Mesenchymal stem cell (in vitro differentiated cells and primary cell): ENCODE data around the gene NAE1.

ENCODE experiments used
- DNase-seq: peaks from one replicate; pipeline ENCODE4 v3.0.0-alpha.2; 2013
- H2AFZ ChIP-seq: one replicate; pipeline ENCODE4 v1.6.1; 2013; ENCODE audit warnings: low read depth, mild to moderate bottlenecking, control low read depth, inconsistent platforms, low read length, moderate library complexity
- H2AK5ac ChIP-seq: 2 replicates; pipeline ENCODE4 v1.6.1; 2013; ENCODE audit warnings: low read length, moderate library complexity, mild to moderate bottlenecking, inconsistent platforms; ENCODE audit not compliant: severe bottlenecking
- H2BK120ac ChIP-seq: one replicate; pipeline ENCODE4 v1.6.1; 2013; ENCODE audit warnings: low read depth, mild to moderate bottlenecking, inconsistent platforms, low read length, moderate library complexity
- H2BK12ac ChIP-seq, 2 experiments: one replicate each; pipeline ENCODE4 v1.6.1; 2013; ENCODE audit warnings: inconsistent platforms in 2 of 2, low read length in 2 of 2, mild to moderate bottlenecking in 2 of 2, moderate library complexity in 2 of 2, control low read depth in 1 of 2
- H2BK15ac ChIP-seq: one replicate; pipeline ENCODE4 v1.6.1; 2013; ENCODE audit warnings: mild to moderate bottlenecking, low read depth, inconsistent platforms; ENCODE audit not compliant: poor library complexity, severe bottlenecking
- H2BK5ac ChIP-seq: 2 replicates; pipeline ENCODE4 v1.6.1; 2013; ENCODE audit warnings: low read depth, mild to moderate bottlenecking, low read length, control low read depth, inconsistent platforms; ENCODE audit not compliant: poor library complexity, severe bottlenecking
- H3K14ac ChIP-seq, 2 experiments: one replicate each; pipeline ENCODE4 v1.6.1; 2013; ENCODE audit warnings: inconsistent platforms in 2 of 2, low read length in 2 of 2, control low read depth in 1 of 2, mild to moderate bottlenecking in 1 of 2, moderate library complexity in 1 of 2
- H3K18ac ChIP-seq, 2 experiments: one replicate each; pipeline ENCODE4 v1.6.1; 2013; ENCODE audit warnings: inconsistent platforms in 2 of 2, low read length in 2 of 2, control low read depth in 1 of 2, low read depth in 1 of 2, mild to moderate bottlenecking in 1 of 2
- H3K23ac ChIP-seq, 2 experiments: one replicate each; pipeline ENCODE4 v1.6.1; 2013; ENCODE audit warnings: inconsistent platforms in 2 of 2, low read length in 2 of 2, mild to moderate bottlenecking in 2 of 2, moderate library complexity in 2 of 2, control low read depth in 1 of 2
- H3K27ac ChIP-seq: 2 replicates; pipeline ENCODE4 v1.5.1; 2013; ENCODE audit warnings: mild to moderate bottlenecking, moderate library complexity, low read length, control low read depth, inconsistent platforms; ENCODE audit not compliant: poor library complexity, severe bottlenecking
- H3K27me3 ChIP-seq, 2 experiments: 2 replicates each; pipeline versions ENCODE4 v1.6.1 to v1.7.0; 2013; ENCODE audit warnings: low read length in 2 of 2, mild to moderate bottlenecking in 2 of 2, moderate library complexity in 2 of 2, control low read depth in 1 of 2, inconsistent platforms in 1 of 2; ENCODE audit not compliant: control insufficient read depth in 1 of 2, insufficient read depth in 1 of 2
- H3K36me3 ChIP-seq, 2 experiments: 2 replicates each; pipeline versions ENCODE4 v1.6.1 to v1.7.0; 2013; ENCODE audit warnings: low read length in 2 of 2, control low read depth in 1 of 2, inconsistent platforms in 1 of 2, low read depth in 1 of 2, mild to moderate bottlenecking in 1 of 2; ENCODE audit not compliant: insufficient read depth in 2 of 2, control insufficient read depth in 1 of 2
- H3K4ac ChIP-seq, 2 experiments: one replicate each; pipeline ENCODE4 v1.6.1; 2013; ENCODE audit warnings: inconsistent platforms in 2 of 2, low read length in 2 of 2, mild to moderate bottlenecking in 2 of 2, moderate library complexity in 2 of 2, control low read depth in 1 of 2, low read depth in 1 of 2
- H3K4me1 ChIP-seq: 2 replicates; pipeline ENCODE4 v1.6.1; 2013; ENCODE audit warnings: low read depth, low read length, control low read depth; ENCODE audit not compliant: control insufficient read depth, insufficient read depth
- H3K4me2 ChIP-seq: 2 replicates; pipeline ENCODE4 v1.6.1; 2013; ENCODE audit warnings: low read length, mild to moderate bottlenecking, inconsistent platforms; ENCODE audit not compliant: poor library complexity, severe bottlenecking
- H3K4me3 ChIP-seq, 2 experiments: 2 replicates each; pipeline versions ENCODE4 v1.5.1 to v1.7.0; 2013; ENCODE audit warnings: low read length in 2 of 2, mild to moderate bottlenecking in 2 of 2, control low read depth in 1 of 2, low read depth in 1 of 2; ENCODE audit not compliant: insufficient read depth in 1 of 2
- H3K79me1 ChIP-seq: replicated peaks from 2 replicates; pipeline ENCODE4 v1.6.1; 2013; ENCODE audit warnings: mild to moderate bottlenecking, control low read depth, low read length, inconsistent platforms; ENCODE audit not compliant: poor library complexity, severe bottlenecking
- H3K9ac ChIP-seq: 2 replicates; pipeline ENCODE4 v1.7.0; 2013; ENCODE audit warnings: mild to moderate bottlenecking, low read length, moderate library complexity
- H3K9me3 ChIP-seq: 2 replicates; pipeline ENCODE4 v1.7.0; 2013; ENCODE audit warnings: mild to moderate bottlenecking, low read length; ENCODE audit not compliant: control insufficient read depth
- H4K8ac ChIP-seq: one replicate; pipeline ENCODE4 v1.6.1; 2013; ENCODE audit warnings: inconsistent platforms, mild to moderate bottlenecking, low read length, moderate library complexity
- H4K91ac ChIP-seq: one replicate; pipeline ENCODE4 v1.6.1; 2013; ENCODE audit warnings: mild to moderate bottlenecking, low read length, inconsistent platforms
- WGBS: methylation state at CpG from one replicate; pipeline ENCODE4 v1.1.7; 2013; ENCODE audit warnings: mixed read lengths; 5-methylcytosine and 5-hydroxymethylcytosine counted together

The NAE1 gene

GRCh38 chr16:66849021-66849420 lies 18.2 kb upstream of the NAE1 start:
- Histone ChIP-seq H3K18ac (no peak overlapping the region), H3K4me3 (no peak overlapping the region), H3K4me2 (no peak overlapping the region), H2AFZ (no peak overlapping the region), H3K14ac (no peak overlapping the region), H3K4ac (no peak overlapping the region), H2BK12ac (no peak overlapping the region), H2BK120ac (no peak overlapping the region), H3K27me3 (peaks cover 66 to 75% of the 10 kb centered on the region in 2 experiments), H4K91ac (no peak overlapping the region), H2BK5ac (no peak overlapping the region), H3K4me1 (peaks cover 17% of the 10 kb centered on the region), H3K79me1 (no peaks in the 10 kb centered on the region), H3K9ac (no peak overlapping the region), H2BK15ac (no peak overlapping the region), H3K27ac (no peak overlapping the region), H3K9me3 (no peaks in the 10 kb centered on the region), H3K23ac (no peak overlapping the region), H4K8ac (no peak overlapping the region), H3K36me3 (peaks cover 0 to 5% of the 10 kb centered on the region in 2 experiments), H2AK5ac (no peak overlapping the region)
- WGBS = 85% methylated on average over 2 of the region's 2 CpGs
- DNase-seq = no peak

GRCh38 chr16:66848172-66848571 lies 17.4 kb upstream of the NAE1 start:
- H3K36me3 ChIP-seq = peaks cover 0 to 5% of the 10 kb centered on the region in 2 experiments
- no peak overlapping the region for H3K4me2 ChIP-seq
- DNase-seq = no peak
- WGBS = 67% methylated on average over 2 of the region's 2 CpGs
- no peak overlapping the region for H3K27ac ChIP-seq
- H3K79me1 ChIP-seq = no peaks in the 10 kb centered on the region
- H4K8ac ChIP-seq = no peak overlapping the region
- no peaks in the 10 kb centered on the region for H3K9me3 ChIP-seq
- H2BK12ac ChIP-seq = no peak overlapping the region
- H2BK120ac ChIP-seq = no peak overlapping the region
- peaks cover 19% of the 10 kb centered on the region for H3K4me1 ChIP-seq
- H3K9ac ChIP-seq = no peak overlapping the region
- H2AFZ ChIP-seq = no peak overlapping the region
- H4K91ac ChIP-seq = no peak overlapping the region
- H3K14ac ChIP-seq = no peak overlapping the region
- H3K4me3 ChIP-seq = no peak overlapping the region
- no peak overlapping the region for H3K4ac ChIP-seq
- H2BK5ac ChIP-seq = no peak overlapping the region
- no peak overlapping the region for H3K18ac ChIP-seq
- no peak overlapping the region for H3K23ac ChIP-seq
- H3K27me3 ChIP-seq = peaks cover 66 to 74% of the 10 kb centered on the region in 2 experiments
- no peak overlapping the region for H2BK15ac ChIP-seq
- H2AK5ac ChIP-seq = no peak overlapping the region

- H2BK15ac ChIP-seq = no peak overlapping the region
- no peak overlapping the region for H2AK5ac ChIP-seq
- no peak overlapping the region for H2BK12ac ChIP-seq
- peaks cover 21% of the 10 kb centered on the region for H3K4me1 ChIP-seq
- H2AFZ ChIP-seq = no peak overlapping the region
- WGBS = 70% methylated on average over 2 of the region's 6 CpGs
- H4K91ac ChIP-seq = no peak overlapping the region
- H3K14ac ChIP-seq = no peak overlapping the region
- no peaks in the 10 kb centered on the region for H3K79me1 ChIP-seq
- H4K8ac ChIP-seq = no peak overlapping the region
- H2BK5ac ChIP-seq = no peak overlapping the region
- H3K18ac ChIP-seq = no peak overlapping the region
- no peaks in the 10 kb centered on the region for H3K9me3 ChIP-seq
- no peak overlapping the region for H2BK120ac ChIP-seq
- H3K9ac ChIP-seq = no peak overlapping the region
- no peak for DNase-seq
- H3K23ac ChIP-seq = no peak overlapping the region
- H3K4ac ChIP-seq = no peak overlapping the region
- peaks cover 0 to 5% of the 10 kb centered on the region in 2 experiments for H3K36me3 ChIP-seq
- H3K4me3 ChIP-seq = no peak overlapping the region
- H3K4me2 ChIP-seq = no peak overlapping the region
- peaks cover 66 to 78% of the 10 kb centered on the region in 2 experiments for H3K27me3 ChIP-seq
- H3K27ac ChIP-seq = no peak overlapping the region
Observed at GRCh38 chr16:66847533-66848067, 16.8 kb upstream of the NAE1 start.

GRCh38 chr16:66846831-66847230 lies 16.1 kb upstream of the NAE1 start:
- Histone ChIP-seq H2BK12ac (no peak overlapping the region), H2BK120ac (no peak overlapping the region)

More at GRCh38 chr16:66846831-66847230, 16.1 kb upstream of the NAE1 start:
- H3K9me3 ChIP-seq = no peaks in the 10 kb centered on the region
- H4K8ac ChIP-seq = no peak overlapping the region
- H3K27me3 ChIP-seq = peaks cover 72 to 78% of the 10 kb centered on the region in 2 experiments
- H3K79me1 ChIP-seq = no peaks in the 10 kb centered on the region
- no peak for DNase-seq
- no peak overlapping the region for H2AK5ac ChIP-seq
- no peak overlapping the region for H2BK5ac ChIP-seq
- no peak overlapping the region for H3K23ac ChIP-seq
- no peak overlapping the region for H3K4me3 ChIP-seq
- H3K4me2 ChIP-seq = no peak overlapping the region
- no peak overlapping the region for H3K4ac ChIP-seq
- H3K14ac ChIP-seq = no peak overlapping the region
- no peak overlapping the region for H3K18ac ChIP-seq
- no peak overlapping the region for H3K9ac ChIP-seq
- no peak overlapping the region for H3K27ac ChIP-seq
- WGBS = 94% methylated on average over 6 of the region's 6 CpGs
- no peak overlapping the region for H2AFZ ChIP-seq
- no peak overlapping the region for H2BK15ac ChIP-seq
- H4K91ac ChIP-seq = no peak overlapping the region
- H3K4me1 ChIP-seq = peaks cover 21% of the 10 kb centered on the region
- H3K36me3 ChIP-seq = peaks cover 0 to 5% of the 10 kb centered on the region in 2 experiments
